Aortic smooth muscle cell (primary cell): ENCODE measurements around the gene TULP1. TPM values are rescaled to one million over a fixed set of nuclear protein-coding genes. Genes with fewer than 3 reads are reported as not detected.

Experiments
- total RNA-seq: library from RNA; depleted of rRNA; stranded (reverse); fragments of >200 nt; gene quantifications from 2 replicates; pipeline ENCODE4 v1.2.3, GENCODE V29; 2014

TULP1 gene
- not detected in 2 replicates for total RNA-seq

DNA sequence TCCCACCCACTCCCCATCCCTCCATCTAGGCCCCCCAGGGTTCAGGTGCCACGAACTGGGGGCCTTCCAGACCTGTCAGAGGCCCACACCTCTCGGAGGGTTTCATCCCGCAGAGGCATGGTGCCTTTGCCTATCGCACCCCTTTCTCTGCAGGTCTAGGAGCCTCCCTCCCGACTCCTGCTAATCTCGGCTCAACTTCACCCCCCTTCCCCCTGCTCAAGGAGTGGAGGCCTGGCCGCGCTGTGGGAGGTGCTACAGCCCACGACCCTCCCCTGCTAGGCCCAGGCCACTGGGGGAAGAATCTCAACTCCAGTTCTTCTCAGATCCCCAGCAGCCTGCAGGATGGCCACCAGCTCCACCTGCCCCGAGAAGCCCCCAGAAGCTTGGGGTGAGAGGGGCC, at the start of gene TULP1:
TSS of gene TULP1 (minus strand) at position 157 of the 400 bp plus-strand sequence. CDS start at position 119, 38 bp downstream.

DNA sequence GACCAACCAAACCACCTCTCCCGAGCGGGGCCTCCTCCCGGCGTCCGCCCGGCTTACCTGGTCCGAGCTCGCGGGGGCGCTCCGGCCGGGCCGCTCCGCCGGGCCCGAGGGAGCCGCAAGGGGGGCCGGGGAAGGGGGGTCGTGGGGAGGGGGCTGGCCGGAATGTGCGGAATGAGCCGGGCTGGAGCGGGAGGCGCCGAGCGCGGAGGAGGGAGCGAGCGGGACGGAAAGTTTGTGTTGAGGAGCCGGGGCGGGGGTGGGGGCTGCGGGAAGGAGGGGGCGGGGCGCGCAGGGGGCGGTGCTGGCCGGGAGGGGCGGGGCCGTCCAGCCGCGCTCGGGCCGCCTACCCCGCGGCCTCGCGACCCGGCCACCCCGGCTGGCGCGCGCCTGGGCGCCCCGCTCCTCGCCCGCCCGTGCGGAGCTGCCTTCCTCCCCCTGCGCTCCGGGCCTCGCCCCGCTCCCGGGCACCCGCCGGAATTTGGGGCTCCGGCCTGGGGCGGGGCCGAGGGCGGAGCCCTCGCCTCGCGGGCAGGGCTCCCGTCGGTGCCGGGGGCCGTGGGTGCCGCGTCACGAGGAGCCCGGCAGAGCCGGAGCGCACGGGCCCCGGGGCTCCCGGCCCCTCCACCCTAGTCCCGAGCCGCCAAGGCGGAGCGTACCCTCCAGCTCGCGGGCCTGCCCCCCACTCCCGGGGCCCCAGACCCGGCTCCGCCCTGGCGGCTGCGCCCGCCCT, 15.7 kb downstream of the TULP1 start, which contains the start of gene TEAD3:
TSS of gene TEAD3 (minus strand) at position 239 of the 730 bp plus-strand sequence.

DNA sequence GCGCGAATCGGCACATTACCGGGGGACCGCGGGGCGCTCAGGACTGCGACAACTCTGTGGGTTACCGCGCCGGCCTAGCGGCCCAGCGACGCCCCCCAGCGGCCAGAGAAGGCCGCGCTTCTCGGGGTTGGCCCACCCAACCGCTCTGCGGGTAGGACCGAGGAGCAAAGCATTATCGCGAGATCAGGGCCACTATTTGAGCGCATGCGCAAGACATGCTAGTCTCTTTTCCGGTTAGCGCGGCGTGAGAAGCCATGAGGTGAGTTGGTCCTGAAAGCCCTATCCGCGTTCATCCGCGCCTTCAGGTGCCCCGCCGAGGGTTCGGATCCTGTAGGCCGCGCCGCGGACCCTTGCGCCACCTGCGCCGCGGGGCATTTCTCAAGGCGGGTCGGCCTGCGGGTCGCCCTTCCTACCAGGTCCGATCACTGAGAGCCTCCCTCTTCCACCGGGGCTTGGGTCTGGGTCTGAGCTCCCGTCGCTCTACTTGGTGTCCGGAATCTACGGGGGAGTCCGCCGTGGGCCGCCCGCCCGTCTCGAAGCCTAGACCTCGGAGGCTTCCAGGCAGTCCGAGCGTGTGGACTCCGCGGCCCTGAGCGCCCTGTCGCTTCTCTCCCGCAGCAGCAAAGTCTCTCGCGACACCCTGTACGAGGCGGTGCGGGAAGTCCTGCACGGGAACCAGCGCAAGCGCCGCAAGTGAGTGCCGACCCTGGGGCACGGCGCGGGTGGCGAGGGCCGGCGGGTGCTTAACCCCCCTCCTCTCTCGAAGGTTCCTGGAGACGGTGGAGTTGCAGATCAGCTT, 44.3 kb downstream of the TULP1 start, which contains the start of gene RPL10A:
TSS of gene RPL10A (plus strand) at position 221 of the 799 bp plus-strand sequence. CDS start at position 255, 34 bp downstream.

DNA sequence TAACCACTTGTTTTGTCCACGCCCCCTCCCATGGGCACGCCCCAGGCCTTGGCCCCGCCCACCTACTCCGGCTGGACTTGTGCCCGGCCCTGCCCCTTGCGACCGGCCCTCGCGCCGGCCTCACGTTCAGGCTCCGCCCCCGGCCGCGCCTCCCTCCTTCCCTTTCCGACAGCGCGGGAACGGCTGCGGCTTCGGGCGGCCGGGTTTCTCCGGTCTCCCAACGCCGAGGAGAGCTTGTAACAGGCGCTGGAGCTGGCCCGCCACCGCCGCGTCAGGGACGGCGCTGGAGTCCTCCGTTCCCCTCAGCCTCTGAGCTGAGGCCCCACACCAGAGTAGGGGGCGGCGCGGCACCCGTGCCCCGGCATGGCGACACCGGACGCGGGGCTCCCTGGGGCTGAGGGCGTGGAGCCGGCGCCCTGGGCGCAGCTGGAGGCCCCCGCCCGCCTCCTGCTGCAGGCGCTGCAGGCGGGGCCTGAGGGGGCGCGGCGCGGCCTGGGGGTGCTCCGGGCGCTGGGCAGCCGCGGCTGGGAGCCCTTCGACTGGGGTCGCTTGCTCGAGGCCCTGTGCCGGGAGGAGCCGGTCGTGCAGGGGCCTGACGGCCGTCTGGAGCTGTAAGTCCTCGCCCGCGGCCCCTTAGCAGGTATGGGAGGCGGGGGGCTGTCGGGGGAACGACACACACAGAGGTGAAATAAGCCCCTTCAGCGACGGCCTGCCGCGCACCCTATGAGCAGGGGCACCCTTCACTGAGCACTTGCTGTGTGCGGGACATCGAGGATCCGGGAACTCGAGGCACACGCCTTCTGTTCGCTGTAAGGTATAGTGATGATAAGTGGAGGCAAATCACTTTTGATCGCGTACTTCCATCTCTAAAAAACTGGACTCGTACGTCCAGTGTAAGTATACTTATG, 60.3 kb downstream of the TULP1 start, which contains the start of gene FANCE:
TSS of gene FANCE (plus strand) at position 156 of the 908 bp plus-strand sequence. CDS start at position 364, 208 bp downstream.

Other genes with a start within 250 kb of the TULP1 start
- under 0.01 and 0.19 TPM in 2 replicates for gene DEF6, start 215.1 kb downstream of the TULP1 start, total RNA-seq
- 7.3 and 10.0 TPM in 2 replicates for gene PPARD, start 170.3 kb downstream of the TULP1 start, total RNA-seq
- 4.0 and 6.6 TPM in 2 replicates for gene FANCE, start 60.6 kb downstream of the TULP1 start, total RNA-seq
- 1,863 and 1,949 TPM in 2 replicates for gene RPL10A, start 44.5 kb downstream of the TULP1 start, total RNA-seq
- 6.9 and 7.0 TPM in 2 replicates for gene TEAD3, start 15.8 kb downstream of the TULP1 start, total RNA-seq
- gene FKBP5, start 176.0 kb upstream of the TULP1 start, total RNA-seq = 3.6 and 4.9 TPM in 2 replicates
- 0.06 and 0.13 TPM in 2 replicates for gene ARMC12, start 224.1 kb upstream of the TULP1 start, total RNA-seq